Left colon (tissue), 2 donors: Measurements from ENCODE around the gene ZFP1. TPM values are rescaled to one million over a fixed set of nuclear protein-coding genes. Genes with fewer than 3 reads are reported as not detected.
"Not testable (repeated sequence)": the region's sequence is repeated elsewhere in the genome, so short reads cannot be mapped to it uniquely, and the experiment has no call there.

Source experiments
- ATAC-seq: fragments of 200-7000 bp; cut with Tn5 transposase; one replicate; pipeline ENCODE4 v1.9.1; 2020; ENCODE audit warnings: mild to moderate bottlenecking, moderate library complexity
- DNase-seq, 2 donors: peaks; one replicate each; pipeline ENCODE4 v3.0.0-alpha.2; 2020
- intact Hi-C, 2 donors: fragments of 100-400 bp; cut with DNase I in 1 of 2; cut with micrococcal nuclease in 1 of 2; formaldehyde crosslinking; loops; one replicate each; pipeline versions ENCODE4 v1.11.2 to v1.14.0; 2022; cut with DNase I, micrococcal nuclease
- total RNA-seq, 2 donors: library from RNA; stranded (reverse); fragmentation: NEBNext Ultra II Directional; extraction: Animal tissue kit (Norgen Biotek cat#: 25700); gene quantifications; one replicate each; pipeline ENCODE4 v1.2.1, GENCODE V29; 2021
- donor health status: DM: no; HTN: no; CAD: no.
- donor health status: DM: yes; HTN: yes; CAD: no.

Gene ZFP1
- total RNA-seq, 2 donors from 2014 or later: 3.1 to 6.2 TPM

DNA sequence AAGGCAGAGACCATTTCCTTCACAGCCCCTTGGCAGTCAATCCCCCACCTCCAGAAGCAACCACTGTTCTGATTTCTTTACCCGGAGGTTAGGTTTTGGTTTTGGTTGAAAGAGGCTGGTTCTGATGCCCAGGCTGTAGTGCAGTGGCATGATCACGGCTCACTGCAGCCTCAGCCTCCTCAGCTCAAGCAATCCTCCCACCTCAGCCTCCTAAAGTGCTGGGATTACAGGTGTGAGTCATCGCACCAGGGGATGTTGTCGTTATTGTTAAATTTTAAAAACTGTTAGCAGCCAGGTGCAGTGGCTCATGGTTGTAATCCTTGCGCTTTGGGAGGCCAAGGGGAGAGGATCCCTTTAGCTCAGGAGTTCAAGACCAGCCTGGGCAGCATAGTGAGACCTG, 61.6 kb downstream of the ZFP1 start:
- DNase-seq: no peak
- no peak for ATAC-seq
- intact Hi-C loops: no loop called here

DNA sequence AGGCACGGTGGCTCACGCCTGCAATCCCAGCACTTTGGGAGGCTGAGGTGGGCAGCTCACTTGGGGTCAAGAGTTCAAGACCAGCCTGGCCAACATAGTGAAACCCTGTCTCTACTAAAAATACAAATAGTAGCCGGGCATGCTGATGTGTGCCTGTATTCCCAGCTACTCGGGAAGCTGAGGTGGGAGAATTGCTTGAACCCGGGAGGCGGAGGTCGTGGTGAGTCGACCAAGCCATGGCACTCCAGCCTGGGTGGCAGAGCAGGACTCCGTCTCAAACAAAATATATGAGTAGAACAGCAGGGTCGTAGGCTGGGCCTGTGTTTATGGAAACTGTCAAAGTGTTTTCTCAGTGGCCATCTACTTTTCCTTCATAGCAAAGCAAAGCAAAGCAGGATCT, 63.0 kb downstream of the ZFP1 start:
- ATAC-seq, intact Hi-C loops: not testable (repeated sequence)

DNA sequence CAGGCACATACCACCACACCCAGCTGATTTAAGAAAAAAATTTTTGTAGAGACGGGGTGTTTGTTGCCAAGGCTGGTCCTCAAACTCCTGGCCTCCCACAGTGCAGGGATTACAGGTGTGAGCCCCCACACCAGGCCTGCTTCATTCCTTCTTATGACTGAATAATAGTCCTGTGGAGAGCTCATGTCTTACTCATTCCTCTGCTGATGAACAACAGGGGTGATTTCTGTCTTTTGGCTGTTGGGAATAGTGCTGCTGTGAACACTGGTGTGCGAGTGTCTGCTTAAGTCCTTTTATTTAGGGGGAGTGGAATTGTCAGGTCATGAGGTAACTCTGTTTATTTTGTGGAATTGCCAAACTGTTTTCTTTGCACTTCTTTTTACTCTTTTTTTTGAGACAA, 67.8 kb downstream of the ZFP1 start:
- DNase-seq (no peak), ATAC-seq (no peak)
- intact Hi-C loops: no loop called here

More for the DNA sequence above, 63.0 kb downstream of the ZFP1 start:
- DNase-seq: not testable (repeated sequence)

DNA sequence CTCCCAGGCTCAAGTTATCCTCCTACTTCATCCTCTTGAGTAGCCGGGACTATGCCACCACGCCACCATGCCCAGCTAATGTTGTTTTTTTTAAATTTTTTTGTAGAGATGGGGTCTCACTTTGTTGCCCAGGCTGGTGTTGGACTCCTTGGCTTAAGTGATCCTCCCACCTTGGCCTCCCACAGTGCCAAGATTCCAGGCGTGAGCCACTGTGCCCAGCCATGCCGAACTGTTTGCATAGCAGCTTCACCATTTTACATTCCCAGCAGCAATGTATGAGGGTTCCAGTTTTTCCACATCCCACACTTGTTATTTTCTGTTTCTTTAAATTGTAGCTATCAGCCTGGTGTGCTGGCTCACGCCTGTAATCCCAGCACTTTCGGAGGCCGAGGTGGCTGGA, 68.3 kb downstream of the ZFP1 start:
- ATAC-seq: no peak
- DNase-seq: no peak
- intact Hi-C loops: no loop called here

DNA sequence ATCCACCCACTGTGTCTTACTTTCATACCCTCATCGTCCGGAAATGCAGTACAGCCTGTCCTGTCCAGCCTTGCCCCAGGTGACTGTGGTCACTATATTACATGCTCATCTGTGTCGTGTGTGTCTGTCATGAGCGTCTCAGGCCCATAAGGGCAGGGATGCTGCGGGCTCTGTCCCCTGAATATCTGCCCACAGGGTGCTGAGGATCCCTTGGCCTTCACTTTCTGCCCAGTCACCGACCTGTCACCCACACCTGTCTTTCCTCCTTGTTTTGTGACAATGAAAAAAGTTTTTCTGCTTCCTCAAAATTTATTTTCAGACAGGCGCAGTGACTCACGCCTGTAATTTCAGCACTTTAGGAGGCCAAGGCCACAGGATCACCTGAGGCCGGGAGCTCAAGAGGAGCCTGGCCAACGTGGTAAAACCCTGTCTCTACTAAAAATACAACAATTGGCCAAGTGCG, 69.1 kb downstream of the ZFP1 start:
- intact Hi-C loops: no loop called here
- DNase-seq (no peak), ATAC-seq (no peak)

DNA sequence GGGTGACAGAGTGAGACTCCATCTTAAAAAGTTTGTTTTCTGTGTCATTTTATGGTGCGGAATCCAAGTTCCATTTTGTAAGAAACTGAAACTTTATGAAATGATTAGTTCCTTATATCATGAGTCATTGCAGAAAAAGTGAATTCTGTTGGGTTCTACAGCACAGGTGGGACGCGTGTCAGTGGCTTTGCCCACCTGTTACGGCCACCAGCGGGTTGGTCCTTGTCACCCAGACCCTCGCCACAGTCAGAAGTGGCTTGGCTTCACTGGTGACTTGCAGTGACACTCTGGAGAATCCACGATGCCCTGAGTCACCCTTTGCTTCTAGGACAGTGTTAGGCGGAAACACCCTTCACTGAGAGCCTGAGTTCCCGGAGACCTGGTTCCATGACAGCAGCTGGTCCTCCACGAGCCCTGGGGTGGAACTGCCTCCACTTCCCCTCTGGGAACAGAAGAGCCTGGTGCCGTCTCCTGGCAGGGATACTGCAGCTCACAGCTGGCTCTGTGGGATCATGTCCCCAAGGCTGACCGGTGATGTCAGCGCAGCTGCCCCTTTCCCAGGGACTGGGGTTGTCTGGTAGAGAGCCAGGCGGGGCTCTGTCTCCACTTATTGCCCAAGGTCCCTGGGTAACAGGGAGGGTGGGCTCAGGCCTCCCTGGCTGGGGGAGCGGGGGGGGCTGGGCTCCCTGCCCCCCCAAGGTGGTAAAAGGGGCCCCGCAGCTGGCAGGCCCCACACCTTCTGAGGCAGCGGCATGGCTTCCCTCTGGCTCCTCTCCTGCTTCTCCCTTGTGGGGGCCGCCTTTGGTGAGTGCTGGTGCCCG, 70.1 kb downstream of the ZFP1 start, which contains the start of gene CTRB1:
Gene CTRB1 (plus strand): TSS at position 733 of the 821 bp plus-strand sequence. CDS start 20 bp downstream, at position 753.
- intact Hi-C loops: no loop called here
- no peak for DNase-seq

DNA sequence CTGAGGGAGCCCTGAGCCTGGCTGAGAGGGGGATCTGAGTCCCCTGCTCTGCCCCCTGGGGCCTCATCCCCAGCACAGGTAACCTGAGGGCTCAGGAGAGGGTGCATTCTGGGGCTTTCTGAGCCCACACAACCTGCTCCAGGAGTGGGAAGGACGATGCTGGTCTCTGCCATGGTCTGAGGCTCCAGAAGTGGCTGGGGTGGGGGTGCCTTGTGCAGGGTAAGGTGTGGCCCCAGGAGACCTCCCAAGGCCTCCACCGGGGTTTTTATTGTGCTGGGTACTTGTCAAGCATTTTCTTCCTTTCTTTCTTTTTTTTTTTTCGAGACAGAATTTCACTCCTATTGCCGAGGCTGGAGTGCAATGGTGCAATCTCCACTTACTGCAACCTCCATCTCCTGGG, 70.8 kb downstream of the ZFP1 start:
- intact Hi-C loops: no loop called here
- ATAC-seq: no peak
- no peak for DNase-seq

More for the DNA sequence above, 70.1 kb downstream of the ZFP1 start, which contains the start of gene CTRB1:
- no peak for ATAC-seq

DNA sequence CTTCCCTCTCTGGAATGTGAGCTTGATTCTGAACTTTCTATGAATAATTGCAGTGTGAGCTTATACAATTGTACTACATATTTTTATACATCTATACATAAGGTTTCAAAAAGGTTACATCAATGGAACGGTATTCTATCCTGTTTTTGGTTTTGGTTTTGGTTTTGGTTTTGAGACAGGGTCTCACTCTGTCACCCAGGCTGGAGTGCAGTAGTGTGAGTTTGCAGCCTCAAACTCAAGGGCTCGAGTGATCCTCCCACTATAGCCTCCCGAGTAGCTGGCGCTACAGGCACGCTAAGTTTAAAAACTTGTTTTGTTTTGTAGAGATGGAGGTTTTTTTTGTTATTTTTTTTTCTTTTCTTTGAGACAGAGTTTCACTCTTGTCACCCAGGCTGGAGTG, 71.5 kb downstream of the ZFP1 start:
- intact Hi-C loops: no loop called here
- no peak for DNase-seq
- no peak for ATAC-seq

Other genes starting within 250 kb of the ZFP1 start
- 10 to 100 TPM; 50.9 to 58.1 TPM for gene WDR59, start 163.4 kb upstream of the ZFP1 start, total RNA-seq
- gene ZNRF1, start 149.5 kb upstream of the ZFP1 start, total RNA-seq: 10 to 100 TPM; 36.4 to 38.2 TPM
- gene LDHD, start 31.7 kb upstream of the ZFP1 start, total RNA-seq: 10 to 100 TPM; 85.0 to 89.2 TPM
- gene CTRB2, start 58.6 kb downstream of the ZFP1 start, total RNA-seq: 1 to 10 TPM in 1 of 2 donors, not detected in 1; 6.1 TPM
- 1 to 10 TPM in 1 of 2 donors, not detected in 1; 2.4 TPM for gene CTRB1, start 70.5 kb downstream of the ZFP1 start, total RNA-seq
- 100 to 1,000 TPM; 139 to 145 TPM for gene BCAR1, start 103.1 kb downstream of the ZFP1 start, total RNA-seq